Inferior parietal cortex (tissue), 1 donor: ENCODE measurements around the gene CADM1.

Source experiments
- DNase-seq: peaks from one replicate; pipeline ENCODE4 v3.0.0-alpha.2; 2016; ENCODE audit errors: extremely low spot score

The CADM1 gene

GRCh38 chr11:115153135-115153534 lies 351.1 kb downstream of the CADM1 start:
- DNase-seq, result no peak

GRCh38 chr11:115151010-115151409 lies 353.2 kb downstream of the CADM1 start:
- no peak for DNase-seq

GRCh38 chr11:115148691-115149090 lies 355.5 kb downstream of the CADM1 start:
- no peak for DNase-seq

- DNase-seq, result no peak
Measured at GRCh38 chr11:115148101-115148500, 356.1 kb downstream of the CADM1 start.

GRCh38 chr11:115147243-115147807 lies 356.9 kb downstream of the CADM1 start:
- DNase-seq, result no peak

GRCh38 chr11:115146425-115146824 lies 357.8 kb downstream of the CADM1 start:
- no peak for DNase-seq

GRCh38 chr11:115145324-115145723 lies 358.9 kb downstream of the CADM1 start:
- DNase-seq, result no peak

- DNase-seq, result no peak
Measured at GRCh38 chr11:115144914-115145313, 359.3 kb downstream of the CADM1 start.

GRCh38 chr11:115144014-115144413 lies 360.2 kb downstream of the CADM1 start:
- no peak for DNase-seq

- DNase-seq, result no peak
Measured at GRCh38 chr11:115141231-115142114, 362.7 kb downstream of the CADM1 start.

GRCh38 chr11:115135936-115136335 lies 368.3 kb downstream of the CADM1 start:
- DNase-seq, result no peak

GRCh38 chr11:115134926-115135325 lies 369.3 kb downstream of the CADM1 start:
- no peak for DNase-seq

GRCh38 chr11:115133475-115134209 lies 370.6 kb downstream of the CADM1 start:
- no peak for DNase-seq

- DNase-seq, result no peak
Measured at GRCh38 chr11:115132436-115133228, 371.6 kb downstream of the CADM1 start.

GRCh38 chr11:115129473-115130289 lies 374.5 kb downstream of the CADM1 start:
- no peak for DNase-seq

GRCh38 chr11:115128226-115128625 lies 376.0 kb downstream of the CADM1 start:
- no peak for DNase-seq

GRCh38 chr11:115127790-115128189 lies 376.4 kb downstream of the CADM1 start:
- no peak for DNase-seq

GRCh38 chr11:115126515-115127208 lies 377.6 kb downstream of the CADM1 start:
- DNase-seq, result no peak

- DNase-seq, result no peak
Measured at GRCh38 chr11:115126092-115126491, 378.1 kb downstream of the CADM1 start.

- no peak for DNase-seq
Measured at GRCh38 chr11:115124786-115125185, 379.4 kb downstream of the CADM1 start.
